Stimulated activated CD4-positive, alpha-beta T cell treated with anti-CD3 and anti-CD28 coated beads, Interleukin-15, amount 100 ng/mL, for 1 hour (primary cell): ENCODE data around the gene PPP2R3A.
"Not testable (repeated sequence)": the region's sequence is repeated elsewhere in the genome, so short reads cannot be mapped to it uniquely, and the experiment has no call there.

Experiments used
- DNase-seq, 2 donors: peaks; one replicate each; pipeline ENCODE4 v3.0.0-alpha.2; 2020; ENCODE audit warnings: low read depth in 1 of 2, low spot score in 1 of 2

The PPP2R3A gene

GRCh38 chr3:136078421-136079364 lies 113.2 kb downstream of the PPP2R3A start:
- DNase-seq, result no peak

- DNase-seq, result not testable (repeated sequence)
Measured at GRCh38 chr3:136083641-136084382, 118.3 kb downstream of the PPP2R3A start.

- not testable (repeated sequence) for DNase-seq
Measured at GRCh38 chr3:136085067-136085466, 119.5 kb downstream of the PPP2R3A start.

- no peak for DNase-seq
Measured at GRCh38 chr3:136093771-136094170, 128.2 kb downstream of the PPP2R3A start.

GRCh38 chr3:136105044-136105443 lies 139.5 kb downstream of the PPP2R3A start:
- DNase-seq, result no peak

- no peak for DNase-seq
Measured at GRCh38 chr3:136106101-136106500, 140.6 kb downstream of the PPP2R3A start.

GRCh38 chr3:136109499-136109898 lies 144.0 kb downstream of the PPP2R3A start:
- DNase-seq, result no peak

GRCh38 chr3:136110481-136110880 lies 145.0 kb downstream of the PPP2R3A start:
- no peak for DNase-seq

- DNase-seq, result no peak
Measured at GRCh38 chr3:136114421-136114820, 148.9 kb downstream of the PPP2R3A start.

- not testable (repeated sequence) for DNase-seq
Measured at GRCh38 chr3:136119332-136119731, 153.8 kb downstream of the PPP2R3A start.

GRCh38 chr3:136119783-136120182 lies 154.3 kb downstream of the PPP2R3A start:
- DNase-seq, result not testable (repeated sequence)

GRCh38 chr3:136120373-136121348 lies 155.1 kb downstream of the PPP2R3A start:
- DNase-seq, result no peak

- DNase-seq, result no peak
Measured at GRCh38 chr3:136122006-136122405, 156.5 kb downstream of the PPP2R3A start.

GRCh38 chr3:136131647-136132046 lies 166.1 kb downstream of the PPP2R3A start:
- DNase-seq, result not testable (repeated sequence)

GRCh38 chr3:136134091-136134490 lies 168.6 kb downstream of the PPP2R3A start:
- no peak for DNase-seq

GRCh38 chr3:136135039-136135802 lies 169.7 kb downstream of the PPP2R3A start:
- DNase-seq, result no peak

- DNase-seq, result no peak
Measured at GRCh38 chr3:136136454-136136853, 170.9 kb downstream of the PPP2R3A start.

- DNase-seq, result no peak
Measured at GRCh38 chr3:136141291-136141785, 175.8 kb downstream of the PPP2R3A start.

GRCh38 chr3:136141891-136142290 lies 176.4 kb downstream of the PPP2R3A start:
- DNase-seq, result no peak

- DNase-seq, result no peak
Measured at GRCh38 chr3:136142592-136142991, 177.1 kb downstream of the PPP2R3A start.
